Sigmoid colon (tissue), 7 donors: ENCODE results near the gene TEC. TPM values are rescaled to one million over a fixed set of nuclear protein-coding genes. Genes with fewer than 3 reads are reported as not detected.

ENCODE experiments used
- DNase-seq: peaks from one replicate; pipeline ENCODE4 v3.0.0-alpha.2; 2019
- H3K27ac ChIP-seq, 4 donors: fragments of 200-600 bp; sonication (generic); one replicate each; pipeline ENCODE4 v1.5.1; 2016 to 2019; ENCODE audit warnings: mild to moderate bottlenecking in 1 of 4
- H3K27me3 ChIP-seq, 3 donors: fragments of 200-600 bp; sonication (generic); one replicate each; pipeline ENCODE4 v1.5.1; 2019; ENCODE audit warnings: mild to moderate bottlenecking in 1 of 3
- H3K36me3 ChIP-seq, 4 donors: fragments of 200-600 bp; sonication (generic); one replicate each; pipeline ENCODE4 v1.5.1; 2016 to 2019
- H3K4me1 ChIP-seq, 4 donors: fragments of 200-600 bp; sonication (generic); one replicate each; pipeline ENCODE4 v1.5.1; 2017 to 2019
- H3K4me3 ChIP-seq, 4 donors: fragments of 200-600 bp; sonication (generic); one replicate each; pipeline ENCODE4 v1.5.1; 2017 to 2019; ENCODE audit warnings: mild to moderate bottlenecking in 2 of 4, moderate library complexity in 1 of 4
- H3K9me3 ChIP-seq, 4 donors: fragments of 200-600 bp in 3 of 4; sonication (generic) in 3 of 4; one replicate each; pipeline versions ENCODE4 v1.5.1 to v1.6.1; 2013 to 2019
- CTCF ChIP-seq, 4 experiments: fragments of 450-650 bp in 3 of 4; fragments of 200-600 bp in 1 of 4; IDR thresholded peaks; one replicate each; pipeline ENCODE4 v1.5.1; 2016 to 2019; ENCODE audit warnings: antibody characterized with exemption in 4 of 4, mild to moderate bottlenecking in 3 of 4, moderate library complexity in 2 of 4
- EP300 ChIP-seq, 4 donors: sonication (generic); formaldehyde crosslinking; IDR thresholded peaks; one replicate each; pipeline ENCODE4 v1.6.1; 2017; ENCODE audit warnings: antibody characterized with exemption in 4 of 4
- POLR2A ChIP-seq, 2 donors: fragments of 450-650 bp; IDR thresholded peaks; one replicate each; pipeline ENCODE4 v1.6.1; 2016; ENCODE audit warnings: antibody characterized with exemption in 2 of 2, mild to moderate bottlenecking in 2 of 2, moderate library complexity in 2 of 2
- POLR2AphosphoS5 ChIP-seq, 4 donors: sonication (generic); formaldehyde crosslinking; IDR thresholded peaks; one replicate each; pipeline ENCODE4 v1.6.1; 2017; ENCODE audit warnings: antibody characterized with exemption in 4 of 4
- WGBS, 2 donors: extraction: QIAGEN DNeasy Blood & Tissue Kit; methylation state at CpG; one replicate each; pipeline ENCODE4 v1.1.7; 2013; 5-methylcytosine and 5-hydroxymethylcytosine counted together
- intact Hi-C: fragments of 100-400 bp; cut with DNase I; formaldehyde crosslinking; loops from one replicate; pipeline ENCODE4 v1.15.1; 2023
- polyA plus RNA-seq, 3 donors: library from polyadenylated mRNA; stranded (reverse); fragments of 200-250 nt; gene quantifications; one replicate each; pipeline ENCODE4 v1.2.3, GENCODE V29; 2013
- total RNA-seq, 4 donors: library from RNA; depleted of rRNA; stranded (reverse); fragments of >200 nt; gene quantifications; one replicate each; pipeline ENCODE4 v1.1.0, GENCODE V29; 2016
- donor health status: healthy with polysubstance abuse.
- donor health status: Bipolar disorder and iron deficiency.
- donor health status: healthy.

Gene TEC
- total and polyA plus RNA-seq, 7 donors = 1.1 to 5.3 (median 2.0) TPM

GRCh38 chr4:48242511-48243195 lies 27.0 kb downstream of the TEC start:
- DNase-seq = no peak
- intact Hi-C loops = no loop called here

GRCh38 chr4:48241731-48242130 lies 27.9 kb downstream of the TEC start:
- intact Hi-C loops = no loop called here
- WGBS, 2 donors = 87 to 96% methylated on average over 2 of the region's 2 CpGs

More at GRCh38 chr4:48242511-48243195, 27.0 kb downstream of the TEC start:
- H3K4me3 ChIP-seq = no peak overlapping the region
- TF ChIP-seq EP300 (IDR thresholded peaks at IDR 0.05) = no peak
- TF ChIP-seq CTCF (IDR thresholded peaks at IDR 0.05) = no peak
- no peak for TF ChIP-seq POLR2A (IDR thresholded peaks at IDR 0.05)
- no peak for TF ChIP-seq POLR2AphosphoS5 (IDR thresholded peaks at IDR 0.05)
- no peaks in the 10 kb centered on the region for H3K27me3 ChIP-seq
- H3K9me3 ChIP-seq = no peaks in the 10 kb centered on the region
- H3K36me3 ChIP-seq = no peaks in the 10 kb centered on the region
- 69 to 85% methylated on average over 1 of the region's 1 CpG for WGBS, 2 donors
- H3K27ac ChIP-seq = no peak overlapping the region
- peaks cover 0 to 6% (median 0%) of the 10 kb centered on the region in 4 donors for H3K4me1 ChIP-seq

GRCh38 chr4:48237996-48238645 lies 31.5 kb downstream of the TEC start:
- intact Hi-C loops = no loop called here
- Histone ChIP-seq H3K4me1 (no peaks in the 10 kb centered on the region), H3K27me3 (no peaks in the 10 kb centered on the region), H3K27ac (no peak overlapping the region), H3K4me3 (no peak overlapping the region), H3K9me3 (no peaks in the 10 kb centered on the region), H3K36me3 (no peaks in the 10 kb centered on the region)
- DNase-seq = no peak
- WGBS, 2 donors = 14 to 28% methylated on average over 4 of the region's 4 CpGs
- TF ChIP-seq EP300 (IDR thresholded peaks at IDR 0.05) (no peak), POLR2AphosphoS5 (IDR thresholded peaks at IDR 0.05) (no peak), POLR2A (IDR thresholded peaks at IDR 0.05) (no peak), CTCF (IDR thresholded peaks at IDR 0.05) (no peak)

More at GRCh38 chr4:48241731-48242130, 27.9 kb downstream of the TEC start:
- Histone ChIP-seq H3K27me3 (no peaks in the 10 kb centered on the region), H3K36me3 (no peaks in the 10 kb centered on the region), H3K27ac (no peak overlapping the region), H3K9me3 (no peaks in the 10 kb centered on the region), H3K4me3 (no peak overlapping the region), H3K4me1 (no peaks in the 10 kb centered on the region)
- DNase-seq = no peak
- no peak for TF ChIP-seq POLR2A (IDR thresholded peaks at IDR 0.05)
- no peak for TF ChIP-seq EP300 (IDR thresholded peaks at IDR 0.05)

GRCh38 chr4:48235050-48235449 lies 34.6 kb downstream of the TEC start:
- Histone ChIP-seq H3K27me3 (no peaks in the 10 kb centered on the region), H3K4me3 (no peak overlapping the region), H3K4me1 (no peaks in the 10 kb centered on the region), H3K36me3 (no peaks in the 10 kb centered on the region), H3K9me3 (no peaks in the 10 kb centered on the region), H3K27ac (no peak overlapping the region)
- TF ChIP-seq POLR2AphosphoS5 (IDR thresholded peaks at IDR 0.05) = no peak
- TF ChIP-seq POLR2A (IDR thresholded peaks at IDR 0.05) = no peak
- no peak for TF ChIP-seq EP300 (IDR thresholded peaks at IDR 0.05)
- no peak for TF ChIP-seq CTCF (IDR thresholded peaks at IDR 0.05)
- DNase-seq = no peak
- WGBS, 2 donors = 90 to 97% methylated on average over 1 of the region's 1 CpG
- intact Hi-C loops = no loop called here

GRCh38 chr4:48234575-48234974 lies 35.1 kb downstream of the TEC start:
- intact Hi-C loops = no loop called here
- no peak for DNase-seq
- H3K36me3 ChIP-seq = no peaks in the 10 kb centered on the region
- H3K4me3 ChIP-seq = no peak overlapping the region
- H3K27me3 ChIP-seq = no peaks in the 10 kb centered on the region
- H3K27ac ChIP-seq = no peak overlapping the region
- WGBS, 2 donors = 16 to 43% methylated on average over 2 of the region's 2 CpGs
- no peaks in the 10 kb centered on the region for H3K9me3 ChIP-seq
- no peaks in the 10 kb centered on the region for H3K4me1 ChIP-seq
- TF ChIP-seq POLR2AphosphoS5 (IDR thresholded peaks at IDR 0.05) (no peak), CTCF (IDR thresholded peaks at IDR 0.05) (no peak), POLR2A (IDR thresholded peaks at IDR 0.05) (no peak), EP300 (IDR thresholded peaks at IDR 0.05) (no peak)
